Heart right ventricle (tissue), 16 donors: Measurements from ENCODE around the gene NCKIPSD. TPM values are rescaled to one million over a fixed set of nuclear protein-coding genes. Genes with fewer than 3 reads are reported as not detected.

Source experiments
- ATAC-seq, 8 donors: fragments of 200-7000 bp; cut with Tn5 transposase; one replicate each; pipeline ENCODE4 v1.9.1; 2020; ENCODE audit warnings: mild to moderate bottlenecking in 8 of 8, moderate library complexity in 8 of 8, moderate number of reproducible peaks in 1 of 8
- DNase-seq, 2 donors: peaks; one replicate each; pipeline ENCODE4 v3.0.0-alpha.2; 2020
- H3K27ac ChIP-seq, 10 donors: fragments of 200-600 bp; sonication (generic) in 2 of 10; one replicate each; pipeline versions ENCODE4 v1.5.0 to v1.8.0; 2020 to 2022; ENCODE audit warnings: mild to moderate bottlenecking in 3 of 10
- H3K27me3 ChIP-seq, 7 donors: fragments of 200-600 bp; one replicate each; pipeline ENCODE4 v1.8.0; 2021 to 2022; ENCODE audit warnings: mild to moderate bottlenecking in 2 of 7
- H3K36me3 ChIP-seq, 9 donors: fragments of 200-600 bp; sonication (generic) in 1 of 9; one replicate each; pipeline versions ENCODE4 v1.5.0 to v1.8.0; 2020 to 2022; ENCODE audit warnings: mild to moderate bottlenecking in 2 of 9
- H3K4me1 ChIP-seq, 9 donors: fragments of 200-600 bp; sonication (generic) in 1 of 9; one replicate each; pipeline versions ENCODE4 v1.5.0 to v1.8.0; 2020 to 2022; ENCODE audit warnings: mild to moderate bottlenecking in 4 of 9
- H3K4me3 ChIP-seq, 10 donors: fragments of 200-600 bp; sonication (generic) in 2 of 10; one replicate each; pipeline versions ENCODE4 v1.5.0 to v1.8.0; 2020 to 2022; ENCODE audit warnings: mild to moderate bottlenecking in 7 of 10, moderate library complexity in 2 of 10
- H3K9me3 ChIP-seq, 11 donors: fragments of 200-600 bp in 10 of 11; sonication (generic) in 2 of 11; one replicate each; pipeline versions ENCODE4 v1.5.0 to v1.8.0; 2013 to 2022; ENCODE audit warnings: mild to moderate bottlenecking in 2 of 11, control low read depth in 1 of 11, moderate library complexity in 1 of 11
- CTCF ChIP-seq, 9 donors: fragments of 200-600 bp; sonication (generic) in 2 of 9; IDR thresholded peaks; one replicate each; pipeline versions ENCODE4 v1.5.0 to v1.8.0; 2021 to 2022; ENCODE audit warnings: antibody characterized with exemption in 9 of 9, mild to moderate bottlenecking in 5 of 9, moderate library complexity in 1 of 9
- WGBS, 2 donors: extraction: QIAGEN DNeasy Blood & Tissue Kit; methylation state at CpG; one replicate each; pipeline ENCODE4 v1.1.7; 2013; ENCODE audit warnings: inconsistent platforms in 1 of 2; 5-methylcytosine and 5-hydroxymethylcytosine counted together
- intact Hi-C, 10 donors: fragments of 100-400 bp; cut with DNase I; formaldehyde crosslinking; loops; one replicate each; pipeline versions ENCODE4 v1.11.1 to v1.14.2; 2022
- polyA plus RNA-seq, 2 donors: library from polyadenylated mRNA; stranded (reverse); fragments of 200-250 nt; gene quantifications; one replicate each; pipeline ENCODE4 v1.2.3, GENCODE V29; 2013
- total RNA-seq, 10 donors: library from RNA; stranded (reverse); fragmentation: NEBNext Ultra II Directional in 3 of 10; extraction: Animal tissue kit (Norgen Biotek cat#: 25700) in 3 of 10; gene quantifications; one replicate each; pipeline versions ENCODE4 v1.2.1 to v1.2.4, GENCODE V29; 2021 to 2023
- donor health status: Arrhythmogenic right ventricular cardiomyopathy.
- donor health status: ischemic (EF 13 %, LVEDD 7.1; RV severe dilation, severe dysfunction).
- donor health status: healthy with polysubstance abuse.
- donor health status: DM: no; HTN: yes; CAD: no.
- donor health status: DM: no; HTN: no; CAD: no.
- donor health status: ischemic (EF 25% LVEDD 6.9; RV normal size, moderate dysfunction).
- donor health status: ischemic (EF 25% LVEDD 5.7; RV mildly dilated, moderate dysfunction).
- donor health status: healthy.
- donor health status: DM: yes; HTN: yes; CAD: no.
- donor health status: Ischemic cardiomyopathy.
- donor health status: ischemic (EF 35%, LVEDD 5.7; RV mildly dilated, moderate dysfunction).
- donor health status: nonischemic (EF 11% LVEDD 7.7; RV severe dilation, severe dysfunction).
- donor health status: DM: yes; HTN: yes; CAD: no.
- donor health status: PGD.
- donor health status: ischemic (EF 29% LVEDD 5.4; RV normal size, mild dysfunction).
- donor health status: nonischemic (EF 23%, LVEDD 6.1; RV moderate dilation, normal function).

The NCKIPSD gene
- total and polyA plus RNA-seq, 12 donors, result 9.4 to 21.1 (median 14.6) TPM

GRCh38 chr3:48672522-48672921 is 13.2 kb downstream of the NCKIPSD start:
- Histone ChIP-seq H3K4me1 (no peaks in the 10 kb centered on the region), H3K36me3 (peaks cover 0 to 69% (median 16%) of the 10 kb centered on the region in 9 donors), H3K9me3 (no peaks in the 10 kb centered on the region), H3K4me3 (no peak overlapping the region), H3K27ac (no peak overlapping the region), H3K27me3 (no peaks in the 10 kb centered on the region)
- DNase-seq, result no peak
- TF ChIP-seq CTCF (IDR thresholded peaks at IDR 0.05), result no peak
- 53 to 54% methylated on average over 1 of the region's 1 CpG for WGBS, 2 donors
- no peak for ATAC-seq
- intact Hi-C loops, result no loop called here

DNA sequence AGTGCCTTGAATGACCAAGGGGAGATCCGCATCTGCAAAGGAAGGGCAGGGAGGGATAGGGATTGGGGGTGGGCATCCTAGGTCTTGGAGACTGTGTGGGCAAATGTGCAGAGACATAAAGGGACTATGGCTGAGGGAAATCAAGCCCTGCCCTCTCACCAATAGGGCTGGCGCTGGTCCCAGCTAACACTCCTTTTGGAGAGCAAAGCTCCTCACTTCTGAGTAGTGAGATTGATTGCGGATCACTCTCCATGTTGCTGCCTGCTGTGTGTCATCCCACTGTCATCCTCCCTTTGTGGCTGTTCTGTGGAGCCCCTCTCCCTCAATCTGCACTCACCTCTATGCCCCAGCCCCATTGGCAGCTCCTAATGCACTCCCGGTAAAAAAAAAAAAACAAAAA is 20.8 kb downstream of the NCKIPSD start:
- H3K36me3 ChIP-seq, result peaks cover 0 to 16% (median 0%) of the 10 kb centered on the region in 9 donors
- WGBS, 2 donors, result 71 to 82% methylated on average over 4 of the region's 4 CpGs
- peaks cover 0 to 45% (median 14%) of the 10 kb centered on the region in 7 donors for H3K27me3 ChIP-seq
- H3K27ac ChIP-seq, result no peak overlapping the region
- no peak for TF ChIP-seq CTCF (IDR thresholded peaks at IDR 0.05)
- H3K4me3 ChIP-seq, result no peak overlapping the region
- intact Hi-C loops, result no loop called here
- DNase-seq (no peak), ATAC-seq (no peak)
- no peaks in the 10 kb centered on the region for H3K9me3 ChIP-seq
- peaks cover 4 to 32% (median 23%) of the 10 kb centered on the region in 9 donors for H3K4me1 ChIP-seq

- TF ChIP-seq CTCF (IDR thresholded peaks at IDR 0.05), result peak in 2 of 9 donors; percentile 7 to 10
- ATAC-seq (no peak), DNase-seq (no peak)
- H3K9me3 ChIP-seq, result no peaks in the 10 kb centered on the region
- WGBS, 2 donors, result 57 to 60% methylated on average over 11 of the region's 11 CpGs
- H3K4me1 ChIP-seq, result peaks cover 4 to 32% (median 23%) of the 10 kb centered on the region in 9 donors
- H3K36me3 ChIP-seq, result peaks cover 0 to 16% (median 0%) of the 10 kb centered on the region in 9 donors
- peaks cover 0 to 45% (median 14%) of the 10 kb centered on the region in 7 donors for H3K27me3 ChIP-seq
- intact Hi-C loops, result no loop called here
- H3K27ac ChIP-seq, result peak overlapping the region in 4 of 10 donors; percentile 79 to 90 (median 85)
- peak overlapping the region in 7 of 10 donors; percentile 28 to 70 (median 64) for H3K4me3 ChIP-seq
Observed at GRCh38 chr3:48664313-48664644, 21.4 kb downstream of the NCKIPSD start.

DNA sequence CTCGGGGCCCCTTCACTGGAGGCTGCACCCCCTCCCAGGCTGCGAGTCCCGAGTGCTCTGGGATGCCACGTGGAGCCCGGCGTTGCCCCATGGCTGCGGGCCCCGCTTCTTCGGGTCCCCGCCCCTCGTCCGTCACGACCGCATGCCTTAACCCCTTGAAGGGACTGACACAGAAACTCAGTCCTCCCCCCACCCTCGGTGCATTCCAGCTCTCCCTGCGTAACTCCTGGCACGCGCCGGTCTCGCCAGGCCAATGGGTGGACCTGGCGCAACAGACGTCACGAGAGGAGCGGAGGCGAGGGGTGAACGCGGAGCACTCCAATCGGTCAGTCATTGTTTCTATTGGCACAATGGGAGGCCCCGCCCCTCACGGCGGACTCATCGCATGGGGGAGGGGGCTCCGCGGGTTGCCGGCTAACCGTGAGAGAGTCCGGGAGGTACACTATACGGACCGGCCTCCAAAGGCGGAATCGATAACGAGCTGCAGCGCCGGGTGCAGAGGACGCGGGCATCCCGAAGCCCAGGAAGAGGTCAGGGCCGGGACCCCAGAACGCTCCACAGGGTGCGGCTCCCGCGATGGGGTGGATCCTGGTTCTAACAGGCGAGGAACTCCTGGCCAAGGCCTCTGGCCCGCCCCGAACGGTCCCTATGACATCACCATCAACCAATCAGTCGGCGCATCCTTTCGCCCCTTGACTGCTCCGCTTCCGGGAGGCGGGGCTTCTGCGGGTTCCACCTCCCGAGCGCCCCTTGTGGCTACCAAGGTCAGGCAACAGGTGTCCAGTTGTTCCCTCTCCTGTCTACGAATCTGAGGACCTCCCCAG is 22.0 kb downstream of the NCKIPSD start:
- 1% methylated on average over 66 of the region's 66 CpGs for whole genome bisulfite sequencing, 2 donors
- Histone ChIP-seq H3K9me3 (no peaks in the 10 kb centered on the region), H3K4me3 (peak overlapping the region; percentile 28 to 70 (median 58)), H3K27me3 (peaks cover 0 to 45% (median 14%) of the 10 kb centered on the region in 7 donors), H3K27ac (peak overlapping the region in 8 of 10 donors; percentile 52 to 90 (median 79)), H3K36me3 (peaks cover 0 to 16% (median 0%) of the 10 kb centered on the region in 9 donors), H3K4me1 (peaks cover 4 to 32% (median 23%) of the 10 kb centered on the region in 9 donors)
- intact Hi-C loops, result no loop called here
- peak; percentile 84 to 94 (median 90) for ATAC-seq
- peak; percentile 84 to 91 for DNase-seq
- TF ChIP-seq CTCF (IDR thresholded peaks at IDR 0.05), result peak; percentile 37 to 82 (median 74)
